Liver (tissue), 9 donors: ENCODE measurements around the gene LSAMP. TPM values are rescaled to one million over a fixed set of nuclear protein-coding genes. Genes with fewer than 3 reads are reported as not detected.

Experiments used
- DNase-seq: peaks from one replicate; pipeline ENCODE4 v3.0.0-alpha.2; 2017; ENCODE audit warnings: low spot score
- H3K27ac ChIP-seq, 2 donors: one replicate each; pipeline ENCODE4 v1.7.0; 2013; ENCODE audit warnings: inconsistent platforms in 2 of 2, low read length in 2 of 2, control low read depth in 1 of 2, low read depth in 1 of 2, mild to moderate bottlenecking in 1 of 2
- H3K27me3 ChIP-seq, 4 donors: one replicate each; pipeline versions ENCODE4 v1.6.1 to v1.7.0; 2013; ENCODE audit warnings: low read length in 3 of 4, inconsistent platforms in 1 of 4, mild to moderate bottlenecking in 1 of 4, moderate library complexity in 1 of 4; ENCODE audit not compliant: control insufficient read depth in 4 of 4, insufficient read depth in 4 of 4
- H3K36me3 ChIP-seq, 4 donors: one replicate each; pipeline versions ENCODE4 v1.6.1 to v1.7.0; 2013; ENCODE audit warnings: low read length in 3 of 4, mild to moderate bottlenecking in 3 of 4, low read depth in 1 of 4, moderate library complexity in 1 of 4; ENCODE audit not compliant: control insufficient read depth in 4 of 4, insufficient read depth in 3 of 4
- H3K4me1 ChIP-seq, 4 donors: one replicate each; pipeline versions ENCODE4 v1.6.1 to v1.7.0; 2013; ENCODE audit warnings: low read length in 3 of 4, mild to moderate bottlenecking in 3 of 4, moderate library complexity in 1 of 4; ENCODE audit not compliant: control insufficient read depth in 4 of 4, insufficient read depth in 4 of 4
- H3K4me3 ChIP-seq, 3 donors: one replicate each; pipeline versions ENCODE4 v1.6.1 to v1.7.0; 2013; ENCODE audit warnings: low read length in 3 of 3, control low read depth in 1 of 3, low read depth in 1 of 3, mild to moderate bottlenecking in 1 of 3
- H3K9ac ChIP-seq, 2 donors: one replicate each; pipeline ENCODE4 v1.7.0; 2013; ENCODE audit warnings: low read length in 2 of 2, mild to moderate bottlenecking in 2 of 2, moderate library complexity in 2 of 2, control low read depth in 1 of 2, low read depth in 1 of 2
- H3K9me3 ChIP-seq, 4 donors: one replicate each; pipeline versions ENCODE4 v1.6.1 to v1.7.0; 2013; ENCODE audit warnings: low read length in 3 of 4; ENCODE audit not compliant: control insufficient read depth in 4 of 4
- ATF3 ChIP-seq: IDR thresholded peaks from 2 replicates; pipeline ENCODE4 v1.6.1; 2016; ENCODE audit warnings: antibody characterized with exemption
- CTCF ChIP-seq: fragments of 150-350 bp; IDR thresholded peaks from 2 replicates; pipeline ENCODE4 v1.5.1; 2017; ENCODE audit warnings: improper control_type of control experiment, low read depth, low read length; ENCODE audit not compliant: missing input control
- FOXA1 ChIP-seq: IDR thresholded peaks from 2 replicates; pipeline ENCODE4 v1.6.1; 2016; ENCODE audit warnings: antibody characterized with exemption
- GABPA ChIP-seq, 2 donors: IDR thresholded peaks in 1 of 2; conservative IDR thresholded peaks in 1 of 2; 2 replicates each; pipeline ENCODE4 v1.6.1; 2016; ENCODE audit warnings: antibody characterized with exemption in 2 of 2, mild to moderate bottlenecking in 1 of 2, moderate library complexity in 1 of 2
- HNF4G ChIP-seq: IDR thresholded peaks from 2 replicates; pipeline ENCODE4 v1.6.1; 2016; ENCODE audit warnings: antibody characterized with exemption
- NR2F2 ChIP-seq: IDR thresholded peaks from 2 replicates; pipeline ENCODE4 v1.6.1; 2016; ENCODE audit warnings: antibody characterized with exemption
- RAD21 ChIP-seq, 2 donors: IDR thresholded peaks; 2 replicates each; pipeline ENCODE4 v1.6.1; 2016; ENCODE audit warnings: antibody characterized with exemption in 2 of 2, mild to moderate bottlenecking in 2 of 2
- REST ChIP-seq: IDR thresholded peaks from 2 replicates; pipeline ENCODE4 v1.6.1; 2016; ENCODE audit warnings: antibody characterized with exemption, mild to moderate bottlenecking
- RXRA ChIP-seq, 2 donors: IDR thresholded peaks; 2 replicates each; pipeline ENCODE4 v1.6.1; 2017 to 2018; ENCODE audit warnings: antibody characterized with exemption in 2 of 2, mild to moderate bottlenecking in 1 of 2
- TAF1 ChIP-seq: conservative IDR thresholded peaks from 2 replicates; pipeline ENCODE4 v1.6.1; 2016; ENCODE audit warnings: antibody characterized with exemption, mild to moderate bottlenecking
- ZBTB33 ChIP-seq: IDR thresholded peaks from 2 replicates; pipeline ENCODE4 v1.6.1; 2016; ENCODE audit warnings: antibody characterized with exemption
- WGBS: extraction: QIAGEN DNeasy Blood & Tissue Kit; methylation state at CpG from one replicate; pipeline ENCODE4 v1.1.7; 2013; 5-methylcytosine and 5-hydroxymethylcytosine counted together
- polyA plus RNA-seq, 2 donors: library from polyadenylated mRNA; stranded (reverse) in 1 of 2; unstranded in 1 of 2; fragments of 200-250 nt in 1 of 2; fragments of >200 nt in 1 of 2; fragmentation: Nextera tagmentation in 1 of 2; extraction: Ambion mirVana in 1 of 2; gene quantifications; one replicate each; pipeline versions ENCODE4 v1.2.1 to v1.2.3, GENCODE V29; 2013 to 2015
- total RNA-seq, 2 donors: library from RNA; depleted of rRNA; stranded (reverse); fragments of >200 nt; gene quantifications; one replicate each; pipeline ENCODE4 v1.2.3, GENCODE V29; 2014
- donor health status: healthy.
- donor health status: healthy.
- donor health status: healthy.
- donor health status: healthy.
- donor health status: healthy.

The LSAMP gene
- total and polyA plus RNA-seq, 4 donors, result 0.01 to 0.17 (median 0.06) TPM

- no peaks in the 10 kb centered on the region for H3K4me1 ChIP-seq
- DNase-seq, result no peak
- no peaks in the 10 kb centered on the region for H3K27me3 ChIP-seq
- H3K9ac ChIP-seq, result no peak overlapping the region
- no peaks in the 10 kb centered on the region for H3K36me3 ChIP-seq
- H3K27ac ChIP-seq, result no peak overlapping the region
- H3K9me3 ChIP-seq, result no peaks in the 10 kb centered on the region
- no peak overlapping the region for H3K4me3 ChIP-seq
- TF ChIP-seq RAD21 (IDR thresholded peaks at IDR 0.05), result no peak
- TF ChIP-seq GABPA (IDR thresholded peaks at IDR 0.05 in 1 of 2, conservative IDR thresholded peaks at IDR 0.05 in 1 of 2), result no peak
- WGBS, result 84% methylated on average over 7 of the region's 7 CpGs
These were observed 366.7 kb downstream of the LSAMP start for GRCh38 chr3:116078561-116078960.

- TF ChIP-seq ATF3 (no peak), NR2F2 (no peak), ZBTB33 (no peak), FOXA1 (no peak), REST (no peak), HNF4G (no peak), GABPA (IDR thresholded peaks at IDR 0.05 in 1 of 2, conservative IDR thresholded peaks at IDR 0.05 in 1 of 2) (no peak), TAF1 (no peak), RXRA (IDR thresholded peaks at IDR 0.05) (no peak), RAD21 (IDR thresholded peaks at IDR 0.05) (no peak), CTCF (no peak)
- no peaks in the 10 kb centered on the region for H3K36me3 ChIP-seq
- no peaks in the 10 kb centered on the region for H3K27me3 ChIP-seq
- H3K4me3 ChIP-seq, result no peak overlapping the region
- H3K27ac ChIP-seq, result no peak overlapping the region
- no peaks in the 10 kb centered on the region for H3K4me1 ChIP-seq
- DNase-seq, result no peak
- no peak overlapping the region for H3K9ac ChIP-seq
- 85% methylated on average over 2 of the region's 2 CpGs for WGBS
- H3K9me3 ChIP-seq, result no peaks in the 10 kb centered on the region
These were observed 367.7 kb downstream of the LSAMP start for GRCh38 chr3:116077557-116077956.
